ENCODE data around the gene ADTRP. TPM values are rescaled to one million over a fixed set of nuclear protein-coding genes. Genes with fewer than 3 reads are reported as not detected.

The ADTRP gene, protein sequence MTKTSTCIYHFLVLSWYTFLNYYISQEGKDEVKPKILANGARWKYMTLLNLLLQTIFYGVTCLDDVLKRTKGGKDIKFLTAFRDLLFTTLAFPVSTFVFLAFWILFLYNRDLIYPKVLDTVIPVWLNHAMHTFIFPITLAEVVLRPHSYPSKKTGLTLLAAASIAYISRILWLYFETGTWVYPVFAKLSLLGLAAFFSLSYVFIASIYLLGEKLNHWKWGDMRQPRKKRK
- not detected for total RNA-seq

GRCh38 chr6:11778648-11779328, at the start of gene ADTRP:
TSS of gene ADTRP (minus strand) at chr6:11778803. CDS start at chr6:11778759, 44 bp downstream.
- no peaks in the 10 kb centered on the region for H3K36me3 ChIP-seq
- TF ChIP-seq POLR2A (IDR thresholded peaks at IDR 0.05) (no peak), CTCF (IDR thresholded peaks at IDR 0.05) (no peak)
- no peaks in the 10 kb centered on the region for H3K27me3 ChIP-seq
- no peaks in the 10 kb centered on the region for H3K4me1 ChIP-seq
- H3K27ac ChIP-seq, result no peak within 1 kb of the TSS
- no peak for DNase-seq
- H3K4me3 ChIP-seq, result no peak within 1 kb of the TSS
- no peaks in the 10 kb centered on the region for H3K9me3 ChIP-seq
- intact Hi-C loops (cut with DNase I; ENCODE audit: low total_unique reads), result no loop called here

- no peaks in the 10 kb centered on the region for H3K36me3 ChIP-seq
- H3K4me3 ChIP-seq, result no peak overlapping the region
- H3K9me3 ChIP-seq, result no peaks in the 10 kb centered on the region
- TF ChIP-seq POLR2A (IDR thresholded peaks at IDR 0.05) (no peak), CTCF (IDR thresholded peaks at IDR 0.05) (no peak)
- intact Hi-C loops (cut with DNase I; ENCODE audit: low total_unique reads), result no loop called here
- no peaks in the 10 kb centered on the region for H3K4me1 ChIP-seq
- no peak for DNase-seq
- no peak overlapping the region for H3K27ac ChIP-seq
- no peaks in the 10 kb centered on the region for H3K27me3 ChIP-seq
Measured at GRCh38 chr6:11826779-11827178, 48.2 kb upstream of the ADTRP start.

DNA sequence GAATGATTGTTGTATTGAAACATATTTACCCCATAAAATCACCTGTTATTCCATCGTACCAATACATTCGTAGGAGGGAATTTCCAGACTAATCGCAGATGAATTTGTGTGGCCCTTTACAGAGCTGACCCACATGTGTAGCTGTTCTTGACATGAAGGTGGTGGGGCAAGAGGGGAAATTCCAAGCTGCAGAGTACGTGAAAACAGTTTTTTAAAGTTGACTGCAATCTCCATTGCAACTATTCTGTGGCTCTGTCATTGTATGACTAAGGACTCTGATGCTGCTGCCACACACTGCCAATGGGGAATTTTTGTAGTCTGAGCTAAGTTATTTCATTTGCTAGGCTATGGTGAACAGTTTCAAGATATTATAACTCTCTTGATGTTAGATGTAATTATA, 46.4 kb upstream of the ADTRP start:
- Histone ChIP-seq H3K4me3 (no peak overlapping the region), H3K36me3 (no peaks in the 10 kb centered on the region), H3K9me3 (no peaks in the 10 kb centered on the region), H3K27me3 (no peaks in the 10 kb centered on the region), H3K27ac (no peak overlapping the region), H3K4me1 (no peaks in the 10 kb centered on the region)
- no peak for DNase-seq
- intact Hi-C loops (cut with DNase I; ENCODE audit: low total_unique reads), result no loop called here
- TF ChIP-seq POLR2A (IDR thresholded peaks at IDR 0.05) (no peak), CTCF (IDR thresholded peaks at IDR 0.05) (no peak)

DNA sequence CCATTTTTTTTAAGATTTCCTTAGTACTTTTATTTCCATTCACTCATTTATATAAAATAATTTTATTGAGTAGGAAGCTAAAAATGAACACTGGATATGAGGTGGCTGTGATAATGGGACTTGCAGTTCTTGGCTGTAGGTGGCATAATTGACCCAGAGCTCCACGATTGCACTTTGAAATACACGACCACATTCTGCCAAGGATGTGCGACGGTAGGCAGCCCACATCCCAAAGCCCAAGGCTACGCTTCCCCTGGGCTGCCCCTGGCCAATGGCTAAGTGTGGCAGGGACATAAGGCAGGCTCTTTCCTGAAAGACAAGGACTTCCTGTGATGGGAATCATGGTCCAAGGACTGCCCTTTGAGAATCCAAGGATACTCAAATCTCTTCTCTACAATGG, 43.7 kb upstream of the ADTRP start:
- H3K4me3 ChIP-seq, result no peak overlapping the region
- no peaks in the 10 kb centered on the region for H3K36me3 ChIP-seq
- TF ChIP-seq POLR2A (IDR thresholded peaks at IDR 0.05) (no peak), CTCF (IDR thresholded peaks at IDR 0.05) (no peak)
- H3K9me3 ChIP-seq, result no peaks in the 10 kb centered on the region
- no peak for DNase-seq
- intact Hi-C loops (cut with DNase I; ENCODE audit: low total_unique reads), result no loop called here
- H3K4me1 ChIP-seq, result no peaks in the 10 kb centered on the region
- H3K27me3 ChIP-seq, result no peaks in the 10 kb centered on the region
- no peak overlapping the region for H3K27ac ChIP-seq

- H3K4me1 ChIP-seq, result no peaks in the 10 kb centered on the region
- no peak for DNase-seq
- intact Hi-C loops (cut with DNase I; ENCODE audit: low total_unique reads), result no loop called here
- no peaks in the 10 kb centered on the region for H3K9me3 ChIP-seq
- H3K36me3 ChIP-seq, result no peaks in the 10 kb centered on the region
- no peaks in the 10 kb centered on the region for H3K27me3 ChIP-seq
- no peak for TF ChIP-seq POLR2A (IDR thresholded peaks at IDR 0.05)
- TF ChIP-seq CTCF (IDR thresholded peaks at IDR 0.05), result no peak
- H3K4me3 ChIP-seq, result no peak overlapping the region
- no peak overlapping the region for H3K27ac ChIP-seq
Measured at GRCh38 chr6:11821781-11822180, 43.2 kb upstream of the ADTRP start.

Measured in uterus (tissue), 4 donors.